ENCODE data around the gene LSM2. TPM values are rescaled to one million over a fixed set of nuclear protein-coding genes. Genes with fewer than 3 reads are reported as not detected.

The LSM2 gene
- total RNA-seq, 2 experiments from 2014 or later = 117 to 120 TPM

GRCh38 chr6:31831350-31832215 lies 24.8 kb upstream of the LSM2 start:
- intact Hi-C loops (cut with micrococcal nuclease) = loop anchor here (5.0 to 10.0 kb wide), 2 partner anchors 94 to 167 kb away; partner anchors contain the start of genes C6orf47, CLIC1, CSNK2B and GPANK1
- TF ChIP-seq CTCF (IDR thresholded peaks at IDR 0.05) = no peak
- Mint-ChIP-seq H3K27ac (peak overlapping the region; percentile 81), H3K9me3 (no peaks in the 10 kb centered on the region), H3K4me1 (ENCODE audit: low read depth) (peaks cover 18% of the 10 kb centered on the region), H3K36me3 (ENCODE audit: low read depth) (peaks cover 28% of the 10 kb centered on the region), H3K27me3 (no peaks in the 10 kb centered on the region), H3K4me3 (peak overlapping the region; percentile 84)
- CTCF ChIA-PET = interaction anchor here (0.8 to 2.0 kb wide), 12 partner anchors 9 to 178 kb away, joined by 3 to 14 read pairs (median 4); partner anchors contain the start of genes CLIC1, LSM2 and LY6G5C
- ATAC-seq (no peak), DNase-seq (no peak)
- POLR2A ChIA-PET = interaction anchor here (0.8 to 2.5 kb wide), 9 partner anchors 8 to 173 kb away, joined by 3 to 8 read pairs (median 4); partner anchors contain the start of genes ABHD16A, CLIC1, CSNK2B and GPANK1

- POLR2A ChIA-PET = interaction anchor here (0.5 to 2.5 kb wide), 11 partner anchors 9 to 288 kb away, joined by 3 to 8 read pairs (median 4); partner anchors contain the start of genes CLIC1, CSNK2B, GPANK1 and HSPA1A
- Mint-ChIP-seq H3K4me1 (ENCODE audit: low read depth) (peaks cover 24% of the 10 kb centered on the region), H3K27ac (peak overlapping the region; percentile 81), H3K9me3 (no peaks in the 10 kb centered on the region), H3K4me3 (peak overlapping the region; percentile 84), H3K27me3 (no peaks in the 10 kb centered on the region), H3K36me3 (ENCODE audit: low read depth) (peaks cover 21% of the 10 kb centered on the region)
- no peak for DNase-seq
- TF ChIP-seq CTCF (IDR thresholded peaks at IDR 0.05) = no peak
- intact Hi-C loops (cut with micrococcal nuclease) = loop anchor here (5.0 to 10.0 kb wide), 2 partner anchors 94 to 166 kb away; partner anchors contain the start of genes C6orf47, CLIC1, CSNK2B and GPANK1
- no peak for ATAC-seq
- CTCF ChIA-PET = interaction anchor here (0.8 to 2.0 kb wide), 15 partner anchors 9 to 250 kb away, joined by 3 to 14 read pairs (median 4); partner anchors contain the start of genes CLIC1, LSM2, LY6G5C and VARS1
Observed at GRCh38 chr6:31830886-31831335, 24.1 kb upstream of the LSM2 start.

- H3K27me3 Mint-ChIP-seq = no peaks in the 10 kb centered on the region
- POLR2A ChIA-PET = interaction anchor here (1.0 to 2.3 kb wide), 6 partner anchors 10 to 177 kb away, joined by 3 to 7 read pairs (median 4); partner anchors contain the start of genes BAG6, CLIC1, DDAH2 and MSH5
- no peak for DNase-seq
- ATAC-seq = no peak
- peak overlapping the region; percentile 81 for H3K27ac Mint-ChIP-seq
- peaks cover 12% of the 10 kb centered on the region for H3K36me3 Mint-ChIP-seq (ENCODE audit: low read depth)
- CTCF ChIA-PET = interaction anchor here (0.6 to 2.0 kb wide), 25 partner anchors 8 to 278 kb away, joined by 3 to 14 read pairs (median 4); partner anchors contain the start of genes ABHD16A, C6orf47, CLIC1 and DDAH2
- H3K9me3 Mint-ChIP-seq = no peaks in the 10 kb centered on the region
- peaks cover 33% of the 10 kb centered on the region for H3K4me1 Mint-ChIP-seq (ENCODE audit: low read depth)
- intact Hi-C loops (cut with micrococcal nuclease) = loop anchor here (5.0 to 10.0 kb wide), 3 partner anchors 92 to 265 kb away; partner anchors contain the start of genes C6orf47, CLIC1, CSNK2B and GPANK1
- TF ChIP-seq CTCF (IDR thresholded peaks at IDR 0.05) = peak; percentile 64
- peak overlapping the region; percentile 84 for H3K4me3 Mint-ChIP-seq
Observed at GRCh38 chr6:31829633-31830283, 23.0 kb upstream of the LSM2 start.

GRCh38 chr6:31827286-31828079 lies 20.7 kb upstream of the LSM2 start, which contains the start of gene HSPA1B:
TSS of gene HSPA1B (plus strand) at chr6:31827738. CDS start at chr6:31827951, 213 bp downstream.
- Mint-ChIP-seq H3K36me3 (ENCODE audit: low read depth) (peaks cover 11% of the 10 kb centered on the region), H3K4me3 (peak within 1 kb of the TSS; percentile 81), H3K4me1 (ENCODE audit: low read depth) (peaks cover 36% of the 10 kb centered on the region), H3K9me3 (no peaks in the 10 kb centered on the region), H3K27me3 (no peaks in the 10 kb centered on the region), H3K27ac (peak within 1 kb of the TSS; percentile 90)
- TF ChIP-seq CTCF (IDR thresholded peaks at IDR 0.05) = no peak
- intact Hi-C loops (cut with micrococcal nuclease) = loop anchor here (10.0 kb wide), 1 partner anchor 263 kb away; no protein-coding TSS in a partner anchor
- ATAC-seq (peak; percentile 82), DNase-seq (peak; percentile 98)
- ChIA-PET POLR2A (interaction anchor here (0.8 to 3.5 kb wide), 12 partner anchors 8 to 259 kb away, joined by 3 to 15 read pairs (median 3); partner anchors contain the start of genes CSNK2B, LSM2 and VARS1), CTCF (interaction anchor here (0.6 to 1.7 kb wide), 7 partner anchors 21 to 98 kb away, joined by 3 to 6 read pairs (median 4); partner anchors contain the start of genes DDAH2, LSM2 and MSH5)

Measured in activated CD8-positive, alpha-beta T cell treated with anti-CD3 and anti-CD28 coated beads for 36 hours (primary cell).